Activated effector memory CD4-positive, alpha-beta T cell treated with anti-CD3 and anti-CD28 coated beads, Interleukin-2, amount 50 U/mL, for 16 hours (primary cell): ENCODE results near the gene SLC5A3.

Source experiments
- DNase-seq: peaks from one replicate; pipeline ENCODE4 v3.0.0-alpha.2; 2020

The SLC5A3 gene

GRCh38 chr21:34105947-34106541, 32.7 kb downstream of the SLC5A3 start:
- no peak for DNase-seq

DNA sequence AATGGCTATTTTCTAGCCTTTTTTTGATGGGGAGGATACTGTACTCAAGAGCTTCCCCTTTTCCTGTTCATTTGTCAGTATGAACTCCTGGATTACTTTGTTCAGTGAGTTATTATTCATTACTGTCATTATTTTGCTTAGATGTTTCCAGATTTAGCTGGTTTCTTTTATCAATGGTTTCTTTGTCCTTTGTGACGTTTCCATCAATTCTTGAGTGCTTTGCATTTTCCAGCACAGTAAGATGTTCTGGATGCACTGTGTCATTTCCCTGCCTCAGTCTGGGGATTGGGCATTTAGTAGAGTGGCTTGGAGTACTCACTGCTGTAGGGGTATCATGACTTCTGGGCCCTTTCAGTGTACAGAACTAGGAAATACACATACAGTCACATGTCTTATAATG, 34.2 kb downstream of the SLC5A3 start:
- no peak for DNase-seq

GRCh38 chr21:34109075-34109474, 35.7 kb downstream of the SLC5A3 start:
- no peak for DNase-seq

DNA sequence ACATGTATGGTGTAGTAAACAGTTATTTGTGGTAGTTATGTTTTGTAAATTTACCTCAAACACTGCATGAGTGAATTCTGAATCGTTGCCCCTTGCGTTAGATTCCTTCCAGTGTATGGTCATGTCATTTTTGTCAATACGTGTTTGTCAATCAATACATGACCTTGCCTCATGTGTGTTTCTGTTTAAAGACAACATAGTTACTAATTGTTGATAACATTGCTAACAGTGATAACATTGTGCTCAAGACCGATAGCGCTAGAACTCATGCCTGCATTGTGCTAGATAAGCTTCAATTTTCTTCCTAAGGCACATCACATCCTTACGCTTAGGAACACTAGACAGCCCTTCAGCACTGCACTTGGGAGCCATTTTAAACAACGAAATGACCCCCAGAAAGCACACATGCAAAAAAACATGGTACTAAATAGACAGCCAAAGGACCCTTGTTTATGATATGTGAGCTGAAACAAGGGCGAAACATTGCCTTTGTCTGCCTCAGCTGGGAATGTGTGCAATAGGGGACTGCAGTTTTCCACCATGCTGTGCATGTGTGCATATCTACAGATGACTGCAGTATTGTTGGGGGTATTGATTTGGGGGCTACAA, 37.3 kb downstream of the SLC5A3 start:
- DNase-seq: no peak

- DNase-seq: no peak
These were observed 39.1 kb downstream of the SLC5A3 start for GRCh38 chr21:34112316-34113033.

DNA sequence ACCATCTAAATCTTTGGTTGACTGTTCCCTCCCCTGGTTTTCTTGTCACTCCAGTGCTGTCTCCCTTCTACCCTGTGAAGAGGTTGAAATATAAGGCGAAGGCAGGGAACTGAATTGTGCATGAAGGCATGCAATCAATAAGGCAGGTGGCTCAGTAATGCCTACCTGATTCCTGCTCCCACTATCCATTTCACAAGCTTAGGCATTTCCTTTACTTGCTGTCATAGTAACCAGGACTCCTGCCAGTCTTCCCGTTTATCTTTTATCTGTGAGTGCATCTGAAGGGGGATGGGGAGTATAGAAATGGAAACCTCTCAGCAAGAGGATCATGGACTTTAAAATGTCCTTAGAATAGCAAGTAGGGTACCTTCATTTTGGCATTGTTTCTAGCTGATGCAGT, 40.5 kb downstream of the SLC5A3 start:
- DNase-seq: no peak

DNA sequence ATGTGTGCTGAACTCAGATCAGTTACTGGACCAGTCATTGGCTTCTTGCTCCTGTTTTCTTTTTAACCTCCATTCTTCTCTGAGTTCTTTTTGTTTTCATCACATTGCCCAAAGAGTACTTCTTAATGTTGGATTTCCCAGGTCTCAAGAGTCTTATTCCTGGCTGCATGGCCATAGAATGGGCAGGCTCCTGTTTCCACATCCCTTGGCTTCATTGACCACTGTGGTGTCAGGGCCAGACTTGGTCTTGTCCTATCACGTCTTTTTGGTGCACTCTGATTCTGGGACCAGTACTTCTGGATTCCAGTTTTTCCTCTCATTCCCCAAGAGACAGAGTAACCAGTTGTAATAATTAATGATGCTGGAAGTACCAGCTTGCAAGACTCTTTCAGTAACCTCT, 41.8 kb downstream of the SLC5A3 start:
- DNase-seq: no peak

DNA sequence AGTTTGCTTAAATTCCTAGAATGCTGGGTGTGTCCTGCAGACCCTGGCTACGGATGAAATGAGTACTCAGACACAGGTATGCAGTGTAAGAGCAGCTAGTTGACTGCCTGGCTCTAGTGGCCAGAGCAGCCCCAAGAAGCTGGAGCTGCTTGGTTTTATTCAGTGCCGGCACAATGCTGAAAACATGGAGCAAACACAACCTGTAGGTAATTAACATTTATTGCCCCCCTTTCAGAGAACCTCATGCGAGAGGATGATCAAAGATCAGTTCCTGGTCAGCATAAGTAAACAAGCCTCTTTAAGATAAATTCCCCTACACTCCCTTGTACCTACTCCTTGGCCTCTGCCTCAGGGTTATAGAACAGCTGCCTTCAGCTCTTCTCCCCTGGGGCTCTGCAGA, 43.2 kb downstream of the SLC5A3 start:
- no peak for DNase-seq

GRCh38 chr21:34120867-34121266, 47.5 kb downstream of the SLC5A3 start:
- no peak for DNase-seq

- DNase-seq: no peak
These were observed 48.7 kb downstream of the SLC5A3 start for GRCh38 chr21:34122047-34122446.
